HEK293 (cell line): ENCODE data around the gene CELF4.

Experiments
- CTCF ChIA-PET: fragments of 350-600 bp; formaldehyde crosslinking; extraction: SDS; loops from one replicate; lab custom pipeline; 2021; ENCODE audit warnings: antibody characterized with exemption; lab: Yijun Ruan, JAX
- POLR2A ChIA-PET: fragments of 300-600 bp; formaldehyde crosslinking; extraction: SDS; loops from one replicate; lab custom pipeline; 2020; ENCODE audit warnings: antibody characterized with exemption, inconsistent platforms; lab: Yijun Ruan, JAX
- H3K27ac ChIP-seq: fragments of 200-500 bp; sonication (Bioruptor generic); 2 replicates; pipeline ENCODE4 v1.5.1; 2014; ENCODE audit warnings: low read depth, low read length, control low read depth, inconsistent platforms; ENCODE audit errors: extremely low read depth
- H3K36me3 ChIP-seq, 2 experiments: fragments of 200-500 bp in 1 of 2; sonication (Bioruptor generic) in 1 of 2; 1 replicate in 1 of 2; 2 replicates in 1 of 2; pipeline ENCODE4 v1.5.1; 2014 to 2017; ENCODE audit warnings: inconsistent platforms in 2 of 2, low read length in 2 of 2; ENCODE audit not compliant: control insufficient read depth in 2 of 2, insufficient read depth in 1 of 2
- H3K4me1 ChIP-seq: fragments of 200-500 bp; sonication (Bioruptor generic); 2 replicates; pipeline ENCODE4 v1.5.1; 2014; ENCODE audit warnings: mild to moderate bottlenecking, low read length, inconsistent platforms; ENCODE audit not compliant: control insufficient read depth, insufficient read depth
- H3K4me3 ChIP-seq: 2 replicates; pipeline ENCODE4 v1.5.1; 2011; ENCODE audit warnings: low read depth, mild to moderate bottlenecking, control low read depth, low read length, moderate library complexity
- H3K9me3 ChIP-seq: fragments of 200-500 bp; sonication (Bioruptor generic); 2 replicates; pipeline ENCODE4 v1.5.1; 2014; ENCODE audit warnings: low read depth, low read length, inconsistent platforms; ENCODE audit not compliant: control insufficient read depth, insufficient read depth
- PRDM2 ChIP-seq: fragments of 450-650 bp; formaldehyde crosslinking; IDR thresholded peaks from 2 replicates; pipeline ENCODE4 v1.5.1; 2016; ENCODE audit warnings: missing biosample characterization, missing genetic modification characterization, borderline replicate concordance
- ZFHX2 ChIP-seq: fragments of 450-650 bp; formaldehyde crosslinking; conservative IDR thresholded peaks from 2 replicates; pipeline ENCODE4 v1.5.1; 2016; ENCODE audit warnings: missing biosample characterization, missing genetic modification characterization
- ZNF138 ChIP-seq: fragments of 450-650 bp; formaldehyde crosslinking; IDR thresholded peaks from 2 replicates; pipeline ENCODE4 v1.5.1; 2016; ENCODE audit warnings: missing biosample characterization, missing genetic modification characterization, borderline replicate concordance
- ZNF23 ChIP-seq: fragments of 450-650 bp; formaldehyde crosslinking; IDR thresholded peaks from 2 replicates; pipeline ENCODE4 v1.5.1; 2016; ENCODE audit warnings: missing biosample characterization, missing genetic modification characterization, borderline replicate concordance
- ZNF280D ChIP-seq: fragments of 450-650 bp; formaldehyde crosslinking; IDR thresholded peaks from 2 replicates; pipeline ENCODE4 v1.5.1; 2016; ENCODE audit warnings: missing biosample characterization, missing genetic modification characterization
- ZNF558 ChIP-seq: fragments of 450-650 bp; formaldehyde crosslinking; IDR thresholded peaks from 2 replicates; pipeline ENCODE4 v1.5.1; 2016; ENCODE audit warnings: missing biosample characterization, missing genetic modification characterization
- ZNF629 ChIP-seq: fragments of 450-650 bp; formaldehyde crosslinking; IDR thresholded peaks from 2 replicates; pipeline ENCODE4 v1.5.1; 2017; ENCODE audit warnings: missing biosample characterization, missing genetic modification characterization
- ZNF670 ChIP-seq: fragments of 450-650 bp; formaldehyde crosslinking; IDR thresholded peaks from 2 replicates; pipeline ENCODE4 v1.5.1; 2016; ENCODE audit warnings: missing biosample characterization, missing genetic modification characterization, low read depth
- TF ChIP-seq, protein P1 (sequence below): fragments of 450-650 bp; formaldehyde crosslinking; IDR thresholded peaks from 2 replicates; pipeline ENCODE4 v1.5.1; 2017; ENCODE audit warnings: missing biosample characterization, missing genetic modification characterization
- TF ChIP-seq, protein P2 (sequence below): fragments of 450-650 bp; formaldehyde crosslinking; IDR thresholded peaks from 2 replicates; pipeline ENCODE4 v1.5.1; 2017; ENCODE audit warnings: missing biosample characterization, mild to moderate bottlenecking, missing genetic modification characterization, moderate library complexity

The CELF4 gene

DNA sequence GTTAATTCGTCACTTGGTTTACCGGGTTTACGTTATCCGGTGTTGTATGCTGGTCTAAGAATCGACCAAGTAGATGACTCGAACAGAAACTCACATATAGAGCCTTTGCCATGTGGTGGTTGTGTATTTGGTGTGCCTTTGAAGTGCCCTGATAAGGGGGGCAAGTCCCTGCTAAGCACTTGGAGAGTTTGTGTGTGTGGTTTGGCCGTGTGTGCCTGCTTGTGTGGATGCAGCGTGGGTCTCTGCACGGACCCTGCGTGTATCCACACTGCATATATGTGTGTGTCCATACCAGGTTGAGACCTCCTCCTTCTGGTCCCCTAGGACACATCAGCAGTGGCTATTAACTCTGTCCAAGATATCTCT is 2.4 kb upstream of the CELF4 start (continued):
- no peak for TF ChIP-seq PRDM2 (tag by site-specific recombination)
- no peak for TF ChIP-seq ZNF138 (tag by site-specific recombination)
- no peak for TF ChIP-seq ZNF670 (tag by site-specific recombination)
- TF ChIP-seq ZNF558 (tag by site-specific recombination), result no peak
- TF ChIP-seq, protein P1, sequence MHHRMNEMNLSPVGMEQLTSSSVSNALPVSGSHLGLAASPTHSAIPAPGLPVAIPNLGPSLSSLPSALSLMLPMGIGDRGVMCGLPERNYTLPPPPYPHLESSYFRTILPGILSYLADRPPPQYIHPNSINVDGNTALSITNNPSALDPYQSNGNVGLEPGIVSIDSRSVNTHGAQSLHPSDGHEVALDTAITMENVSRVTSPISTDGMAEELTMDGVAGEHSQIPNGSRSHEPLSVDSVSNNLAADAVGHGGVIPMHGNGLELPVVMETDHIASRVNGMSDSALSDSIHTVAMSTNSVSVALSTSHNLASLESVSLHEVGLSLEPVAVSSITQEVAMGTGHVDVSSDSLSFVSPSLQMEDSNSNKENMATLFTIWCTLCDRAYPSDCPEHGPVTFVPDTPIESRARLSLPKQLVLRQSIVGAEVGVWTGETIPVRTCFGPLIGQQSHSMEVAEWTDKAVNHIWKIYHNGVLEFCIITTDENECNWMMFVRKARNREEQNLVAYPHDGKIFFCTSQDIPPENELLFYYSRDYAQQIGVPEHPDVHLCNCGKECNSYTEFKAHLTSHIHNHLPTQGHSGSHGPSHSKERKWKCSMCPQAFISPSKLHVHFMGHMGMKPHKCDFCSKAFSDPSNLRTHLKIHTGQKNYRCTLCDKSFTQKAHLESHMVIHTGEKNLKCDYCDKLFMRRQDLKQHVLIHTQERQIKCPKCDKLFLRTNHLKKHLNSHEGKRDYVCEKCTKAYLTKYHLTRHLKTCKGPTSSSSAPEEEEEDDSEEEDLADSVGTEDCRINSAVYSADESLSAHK (tag by site-specific recombination), result no peak
- TF ChIP-seq ZNF629, result no peak
- no peak for TF ChIP-seq ZNF280D (tag by site-specific recombination)
- TF ChIP-seq, all 188 proteins: peak for 0

DNA sequence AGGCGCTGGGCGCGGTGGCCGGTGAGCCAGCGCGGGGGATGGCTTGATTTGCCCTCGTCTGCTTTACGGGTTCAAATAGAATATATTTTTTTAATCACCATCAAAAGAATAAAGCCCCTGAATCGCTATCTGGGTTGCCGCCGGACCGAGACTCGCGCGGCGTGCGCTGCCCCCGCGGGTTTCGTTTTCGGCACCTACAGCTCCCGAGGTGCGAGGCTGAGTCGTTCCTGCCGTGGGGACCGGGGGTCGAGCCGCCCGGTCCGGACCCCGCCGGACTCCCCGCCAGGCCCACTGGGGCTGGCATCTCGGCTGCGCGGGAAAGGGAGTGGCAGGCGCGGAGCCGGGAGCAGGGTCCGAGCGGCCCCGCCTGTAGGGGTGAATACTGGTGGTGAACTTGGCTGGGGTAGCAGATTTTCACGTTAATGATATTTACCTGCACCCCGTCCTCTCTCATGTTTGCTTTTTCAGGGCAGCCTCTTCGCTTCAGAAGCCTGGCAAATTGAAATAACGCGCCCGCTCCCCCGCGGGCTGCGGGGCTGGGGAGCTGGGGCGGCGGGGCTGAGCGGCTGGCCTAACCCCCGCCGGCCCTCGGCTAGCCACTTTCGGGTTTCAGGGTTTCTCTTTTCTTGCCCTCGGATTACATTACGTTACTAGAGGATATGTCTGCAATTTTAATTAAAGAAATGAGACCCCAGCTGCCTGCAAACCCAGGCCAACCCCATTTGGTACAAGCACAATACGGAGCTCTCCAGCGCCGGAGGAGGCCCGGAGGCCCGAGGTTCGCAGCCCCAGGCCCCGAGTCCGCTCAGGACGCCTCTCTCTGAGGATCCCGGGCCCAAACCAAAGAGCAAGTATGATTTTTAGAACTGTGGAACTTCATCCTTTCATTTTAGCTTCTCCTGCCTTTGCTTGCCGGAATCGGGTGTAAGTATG is 1.7 kb upstream of the CELF4 start:
- H3K4me3 ChIP-seq, result peak overlapping the region; percentile 32
- no peaks in the 10 kb centered on the region for H3K9me3 ChIP-seq
- no peak overlapping the region for H3K27ac ChIP-seq
- POLR2A ChIA-PET, result no interaction called here
- no peaks in the 10 kb centered on the region for H3K4me1 ChIP-seq
- H3K36me3 ChIP-seq, result no peaks in the 10 kb centered on the region
- CTCF ChIA-PET, result interaction anchor here (0.5 kb wide), 1 partner anchor 1113 kb away, joined by 3 read pairs; no protein-coding TSS in a partner anchor
- TF ChIP-seq ZNF23 (tag by site-specific recombination) (no peak), ZFHX2 (tag by site-specific recombination) (0 out of 2 replicates have a peak, but pooled peaks have one; percentile 2)
- TF ChIP-seq, protein P2, sequence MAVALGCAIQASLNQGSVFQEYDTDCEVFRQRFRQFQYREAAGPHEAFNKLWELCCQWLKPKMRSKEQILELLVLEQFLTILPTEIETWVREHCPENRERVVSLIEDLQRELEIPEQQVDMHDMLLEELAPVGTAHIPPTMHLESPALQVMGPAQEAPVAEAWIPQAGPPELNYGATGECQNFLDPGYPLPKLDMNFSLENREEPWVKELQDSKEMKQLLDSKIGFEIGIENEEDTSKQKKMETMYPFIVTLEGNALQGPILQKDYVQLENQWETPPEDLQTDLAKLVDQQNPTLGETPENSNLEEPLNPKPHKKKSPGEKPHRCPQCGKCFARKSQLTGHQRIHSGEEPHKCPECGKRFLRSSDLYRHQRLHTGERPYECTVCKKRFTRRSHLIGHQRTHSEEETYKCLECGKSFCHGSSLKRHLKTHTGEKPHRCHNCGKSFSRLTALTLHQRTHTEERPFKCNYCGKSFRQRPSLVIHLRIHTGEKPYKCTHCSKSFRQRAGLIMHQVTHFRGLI (tag by site-specific recombination), result 0 out of 2 replicates have a peak, but pooled peaks have one; percentile 15
